GM21360 (cell line): ENCODE data around the gene TARM1.
"Not testable (repeated sequence)": the region's sequence is repeated elsewhere in the genome, so short reads cannot be mapped to it uniquely, and the experiment has no call there.

Source experiments
- ATAC-seq: cut with Tn5 transposase; IDR thresholded peaks from one replicate; pipeline ENCODE4 v1.9.1; 2021; ENCODE audit warnings: mild to moderate bottlenecking, moderate library complexity; ENCODE audit not compliant: unreplicated experiment

Gene TARM1

GRCh38 chr19:54100561-54100960, 19.4 kb upstream of the TARM1 start, which contains the start of gene OSCAR:
TSS of gene OSCAR (minus strand) at chr19:54100803. CDS start at chr19:54100792, 11 bp downstream.
- ATAC-seq: no peak

- not testable (repeated sequence) for ATAC-seq
Observed at GRCh38 chr19:54099903-54100255, 18.7 kb upstream of the TARM1 start.

GRCh38 chr19:54099190-54099902, 18.2 kb upstream of the TARM1 start:
- no peak for ATAC-seq

GRCh38 chr19:54096617-54097106, 15.5 kb upstream of the TARM1 start:
- ATAC-seq: no peak

- ATAC-seq: not testable (repeated sequence)
Observed at GRCh38 chr19:54095859-54096616, 14.9 kb upstream of the TARM1 start.

GRCh38 chr19:54095136-54095858, 14.1 kb upstream of the TARM1 start:
- no peak for ATAC-seq

- ATAC-seq: no peak
Observed at GRCh38 chr19:54094426-54095000, 13.3 kb upstream of the TARM1 start.

GRCh38 chr19:54084410-54084809, 3.2 kb upstream of the TARM1 start:
- ATAC-seq: no peak

- no peak for ATAC-seq
Observed at GRCh38 chr19:54077334-54077733, 3.8 kb downstream of the TARM1 start.

GRCh38 chr19:54074851-54075250, 6.3 kb downstream of the TARM1 start:
- no peak for ATAC-seq

GRCh38 chr19:54073829-54074228, 7.3 kb downstream of the TARM1 start:
- no peak for ATAC-seq

- ATAC-seq: no peak
Observed at GRCh38 chr19:54069470-54069869, 11.7 kb downstream of the TARM1 start.

- no peak for ATAC-seq
Observed at GRCh38 chr19:54063350-54064116, 17.6 kb downstream of the TARM1 start, which contains the start of gene VSTM1. TSS of gene VSTM1 (minus strand) at chr19:54063897. CDS start at chr19:54063777, 120 bp downstream.

- ATAC-seq: no peak
Observed at GRCh38 chr19:54062643-54063042, 18.5 kb downstream of the TARM1 start.

- no peak for ATAC-seq
Observed at GRCh38 chr19:54047616-54048015, 33.5 kb downstream of the TARM1 start.

- no peak for ATAC-seq
Observed at GRCh38 chr19:54045771-54046170, 35.4 kb downstream of the TARM1 start.

GRCh38 chr19:54042989-54043388, 38.2 kb downstream of the TARM1 start:
- no peak for ATAC-seq

- ATAC-seq: no peak
Observed at GRCh38 chr19:54041969-54042606, 39.1 kb downstream of the TARM1 start.

GRCh38 chr19:54040003-54040402, 41.2 kb downstream of the TARM1 start:
- ATAC-seq: no peak

- ATAC-seq: not testable (repeated sequence)
Observed at GRCh38 chr19:54036542-54036941, 44.6 kb downstream of the TARM1 start.
